Measurements from ENCODE around the gene TOR2A.
A peak's percentile ranks its signal among the peaks of the same experiment; 100 is the strongest.
"Not testable (repeated sequence)": the region's sequence is repeated elsewhere in the genome, so short reads cannot be mapped to it uniquely, and the experiment has no call there.

TOR2A gene

GRCh38 chr9:127768698-127769097 is 33.6 kb upstream of the TOR2A start:
- DNase-seq, result no peak

DNA sequence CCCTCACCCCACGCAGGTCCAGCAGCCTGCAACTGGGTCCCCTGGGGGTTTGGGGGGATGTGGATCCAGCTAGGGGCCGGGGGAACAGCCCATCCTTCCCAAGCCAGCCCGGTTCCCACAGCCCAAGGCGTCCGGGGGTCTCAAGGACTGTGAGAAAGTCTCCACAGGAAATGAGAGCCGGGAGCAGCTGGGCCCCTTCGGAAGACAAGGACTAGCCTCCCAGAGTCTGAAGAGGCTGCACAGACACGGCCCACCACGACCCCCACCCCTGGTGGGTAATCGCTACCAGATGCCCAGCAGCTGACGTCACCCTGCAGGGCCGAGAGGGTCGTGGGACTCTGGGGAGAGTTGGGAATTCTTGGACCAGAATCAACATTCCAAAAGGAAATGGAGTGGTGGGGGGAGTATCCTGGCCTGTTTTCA is 32.8 kb upstream of the TOR2A start:
- no peak for DNase-seq

- DNase-seq, result no peak
Measured at GRCh38 chr9:127767410-127767809, 32.3 kb upstream of the TOR2A start.

DNA sequence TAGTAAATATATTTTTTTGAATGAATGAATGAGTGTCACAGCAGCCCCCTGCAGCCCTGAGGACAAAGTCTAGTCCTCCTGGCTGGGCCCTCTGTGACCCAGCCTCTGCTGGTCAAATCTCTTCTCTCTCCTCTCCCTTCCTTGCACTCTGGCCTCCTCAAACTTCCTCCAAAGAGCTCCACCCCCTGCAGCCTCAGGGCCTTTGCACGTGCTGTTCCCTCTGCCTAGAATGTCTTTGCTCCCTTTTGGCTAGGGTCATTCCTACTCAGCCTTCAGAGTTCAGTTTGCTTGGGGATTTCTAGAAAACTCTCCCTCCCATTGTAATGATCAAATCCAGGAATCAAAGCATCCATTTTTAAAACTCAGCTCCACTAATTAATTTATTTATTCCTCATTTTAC is 30.3 kb upstream of the TOR2A start:
- DNase-seq, result no peak

DNA sequence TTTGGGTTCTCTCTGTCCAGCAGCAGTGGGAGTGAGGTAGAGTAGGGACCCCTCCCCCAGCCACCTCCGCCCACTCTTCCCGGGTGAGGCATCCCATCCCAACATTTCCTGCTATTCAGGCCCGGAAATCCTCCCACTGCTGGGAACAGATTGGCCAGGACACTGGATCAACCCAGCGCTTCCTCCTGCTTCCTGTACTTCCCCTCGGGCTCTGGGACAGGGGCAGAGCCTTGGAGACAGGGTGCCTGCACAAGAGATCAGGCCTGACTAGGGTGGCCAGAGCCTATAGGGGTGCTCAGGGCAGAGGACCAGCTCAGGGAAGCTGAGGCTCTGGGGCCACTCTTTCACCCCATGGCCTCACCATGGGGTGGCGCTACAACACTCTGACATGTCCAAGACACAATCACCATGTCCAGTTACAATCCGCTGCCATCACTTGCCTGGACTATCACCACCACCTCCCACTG is 28.9 kb upstream of the TOR2A start:
- no peak for DNase-seq

DNA sequence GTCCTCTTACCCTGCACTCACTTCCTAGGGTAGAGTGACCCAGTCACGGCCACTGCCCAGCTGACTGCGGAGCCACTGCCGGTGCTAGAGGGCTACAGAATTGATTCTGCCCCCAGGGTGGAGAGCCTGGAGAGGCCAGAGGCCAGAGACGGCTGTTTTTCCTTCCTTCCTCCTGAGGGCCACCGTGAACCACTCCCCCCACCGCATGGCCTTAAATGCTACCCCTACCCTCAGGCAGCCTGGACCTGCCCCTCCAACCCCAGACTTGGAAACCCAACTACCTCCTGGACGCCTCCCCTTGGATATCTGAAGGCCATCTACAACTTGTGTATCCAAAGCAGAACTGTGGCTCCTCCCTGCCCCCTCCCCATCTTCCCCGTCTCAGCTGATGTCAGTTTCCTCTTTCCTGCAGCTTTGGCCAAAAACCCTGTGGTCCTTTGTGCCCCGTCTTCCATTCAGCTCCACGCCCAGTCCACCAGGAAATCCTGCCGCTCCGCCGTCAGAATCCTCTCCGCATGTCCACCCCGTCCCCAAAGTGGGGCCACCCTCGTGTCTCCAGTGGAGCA is 27.1 kb upstream of the TOR2A start:
- no peak for DNase-seq

DNA sequence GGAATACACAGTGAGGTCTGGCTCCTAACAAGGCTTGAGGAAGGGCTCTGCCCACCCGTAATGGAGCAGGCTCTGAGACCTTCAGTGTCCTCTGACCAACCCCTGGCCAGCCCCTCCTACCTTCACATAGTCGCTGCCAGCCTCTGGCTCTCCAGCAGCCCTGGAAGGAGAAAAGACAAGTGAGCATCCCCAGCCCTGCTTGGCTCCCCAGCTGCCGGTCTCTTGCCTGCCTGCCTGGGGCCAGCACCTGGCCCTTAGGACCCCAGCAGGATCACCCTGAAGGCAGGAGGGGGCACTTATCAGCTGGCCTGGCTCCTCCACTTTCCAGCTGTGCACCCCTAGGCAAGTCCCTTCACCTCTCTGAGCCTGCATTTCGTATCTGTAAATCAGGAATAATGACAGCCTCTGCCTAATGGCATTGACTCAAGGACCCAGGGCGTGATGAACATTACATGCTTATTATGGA is 26.4 kb upstream of the TOR2A start:
- DNase-seq, result no peak

GRCh38 chr9:127761061-127761460 is 26.0 kb upstream of the TOR2A start:
- no peak for DNase-seq

GRCh38 chr9:127758843-127759242 is 23.7 kb upstream of the TOR2A start:
- no peak for DNase-seq

DNA sequence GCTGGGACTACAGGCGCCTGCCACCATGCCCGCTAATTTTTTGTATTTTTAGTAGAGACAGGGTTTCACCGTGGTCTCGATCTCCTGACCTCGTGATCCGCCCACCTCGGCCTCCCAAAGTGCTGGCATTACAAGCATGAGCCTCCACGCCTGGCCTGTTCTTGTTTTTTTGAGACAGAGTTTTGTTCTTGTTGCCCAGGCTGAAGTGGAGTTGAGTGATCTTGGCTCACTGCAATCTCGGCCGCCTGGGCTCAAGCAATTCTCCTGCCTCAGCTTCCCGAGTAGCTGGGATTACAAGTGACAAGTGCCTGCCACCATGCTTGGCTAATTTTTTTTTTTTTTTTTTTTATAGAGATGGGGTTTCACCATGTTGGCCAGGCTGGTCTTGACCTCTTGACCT is 21.7 kb upstream of the TOR2A start:
- DNase-seq, result not testable (repeated sequence)

GRCh38 chr9:127756233-127756632 is 21.1 kb upstream of the TOR2A start:
- no peak for DNase-seq

DNA sequence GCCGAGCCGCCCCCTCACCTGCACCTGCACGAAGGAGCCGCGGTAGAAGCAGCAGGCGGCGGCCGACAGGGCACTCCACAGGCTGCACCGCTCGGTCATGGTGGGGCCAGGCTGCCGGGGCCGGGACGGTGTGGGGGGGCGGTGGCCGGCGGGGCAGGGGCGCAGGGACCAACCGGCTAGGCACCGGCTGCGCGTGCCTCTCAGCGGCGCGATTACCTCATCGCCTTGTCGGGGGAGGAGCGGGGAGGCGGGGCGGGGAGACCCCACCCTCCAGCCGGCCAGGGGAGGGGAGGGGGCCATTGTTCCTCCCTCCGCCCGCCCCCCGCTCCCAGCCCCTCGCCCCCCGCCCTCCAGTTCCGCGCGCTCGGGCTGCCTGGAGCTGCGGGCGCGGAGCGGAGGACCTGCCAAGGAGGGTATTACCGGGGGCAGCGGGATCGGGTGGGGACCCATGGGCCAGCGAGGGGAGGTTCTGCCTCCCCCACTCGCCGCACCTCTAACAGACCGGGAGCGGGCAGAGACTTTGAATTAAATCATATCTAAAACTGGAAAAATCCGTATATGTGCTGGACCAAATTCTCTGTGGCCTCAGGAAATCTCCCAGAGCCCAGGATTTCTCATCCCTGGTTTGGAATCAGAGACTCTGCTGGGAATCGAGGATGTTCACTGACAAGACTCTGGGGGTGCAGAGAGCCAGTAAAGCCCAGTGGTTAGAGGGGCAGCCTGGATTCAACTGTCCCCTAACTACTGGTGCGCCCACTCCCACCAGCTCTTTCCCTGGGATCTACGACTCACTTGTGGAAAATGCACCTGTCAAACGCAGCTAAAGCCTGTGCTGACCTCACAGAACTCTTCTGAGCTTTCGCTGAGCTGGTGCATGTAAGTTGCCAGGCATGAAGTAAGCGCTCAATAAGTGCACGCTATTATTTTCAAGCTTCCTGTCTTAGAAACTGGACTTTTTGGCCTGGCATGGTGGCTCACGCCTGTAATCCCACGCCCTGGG is 20.3 kb upstream of the TOR2A start:
- peak; percentile 39 for DNase-seq

DNA sequence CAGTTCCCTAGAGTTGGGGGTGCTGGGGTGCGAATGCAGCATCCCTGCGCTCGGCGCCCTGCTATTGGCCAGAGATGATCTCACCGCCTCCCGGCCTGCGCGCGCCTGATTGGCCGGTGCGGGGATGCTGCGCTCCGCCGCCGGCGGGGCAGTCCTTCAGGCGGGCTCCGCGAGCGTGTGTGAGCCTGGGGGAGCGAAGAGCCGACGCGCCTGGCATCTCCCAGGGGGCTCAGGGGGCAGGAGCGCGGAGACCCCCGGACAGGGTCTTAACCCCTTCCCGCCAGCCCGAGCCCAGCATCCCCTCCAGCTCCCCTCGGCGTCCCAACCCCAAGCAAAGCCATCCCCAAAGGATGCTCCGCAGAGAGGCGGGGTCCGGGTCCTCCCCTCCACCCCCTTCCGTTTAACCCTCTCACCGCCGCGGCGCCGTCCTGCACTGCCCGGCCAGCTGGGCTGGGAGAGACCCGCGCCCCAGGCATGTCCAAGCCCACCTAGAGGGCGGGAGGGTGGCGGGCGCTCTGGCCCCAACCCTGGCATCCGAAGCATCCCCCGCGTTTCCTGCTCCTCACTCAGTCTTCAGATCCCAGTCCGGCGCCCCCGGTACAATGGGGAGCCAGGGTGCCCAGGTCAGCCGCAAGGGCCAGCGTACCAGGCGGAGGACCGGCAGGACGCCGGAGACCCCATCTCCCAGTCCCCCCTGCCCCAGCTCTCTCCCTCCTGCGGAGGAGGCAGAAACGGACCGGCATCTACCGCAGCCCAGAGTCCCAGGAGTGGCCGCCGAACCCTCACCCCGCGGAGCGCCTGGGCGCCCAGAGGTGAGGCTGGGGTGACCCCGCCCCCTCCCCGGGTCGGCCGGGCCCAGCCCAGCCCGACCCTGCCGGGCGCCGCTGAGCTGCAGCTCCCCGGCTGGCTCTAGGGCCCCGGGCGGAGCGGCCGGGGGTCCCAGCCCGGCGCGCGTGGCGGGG is 19.3 kb upstream of the TOR2A start:
- DNase-seq, result peak; percentile 30

DNA sequence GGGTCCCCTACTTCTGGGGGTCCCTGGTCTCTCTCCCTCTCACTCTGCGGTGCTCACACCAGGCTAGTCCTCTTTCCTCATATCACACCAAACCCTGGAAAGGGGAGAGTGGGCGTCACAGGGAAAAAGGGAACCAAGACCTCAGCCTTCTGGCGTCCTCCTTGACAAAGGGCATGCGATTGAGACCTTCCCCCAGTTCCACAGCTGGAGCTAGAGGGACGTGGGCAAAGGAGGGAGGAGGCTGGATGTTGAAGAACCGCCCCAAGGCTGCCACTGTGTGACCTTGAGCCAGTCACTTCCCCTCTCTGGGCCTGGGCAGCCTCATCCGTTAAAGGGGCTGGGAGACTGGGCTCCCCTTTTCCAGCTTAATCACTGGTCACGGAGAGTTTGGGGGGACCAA is 18.5 kb upstream of the TOR2A start:
- DNase-seq, result no peak

DNA sequence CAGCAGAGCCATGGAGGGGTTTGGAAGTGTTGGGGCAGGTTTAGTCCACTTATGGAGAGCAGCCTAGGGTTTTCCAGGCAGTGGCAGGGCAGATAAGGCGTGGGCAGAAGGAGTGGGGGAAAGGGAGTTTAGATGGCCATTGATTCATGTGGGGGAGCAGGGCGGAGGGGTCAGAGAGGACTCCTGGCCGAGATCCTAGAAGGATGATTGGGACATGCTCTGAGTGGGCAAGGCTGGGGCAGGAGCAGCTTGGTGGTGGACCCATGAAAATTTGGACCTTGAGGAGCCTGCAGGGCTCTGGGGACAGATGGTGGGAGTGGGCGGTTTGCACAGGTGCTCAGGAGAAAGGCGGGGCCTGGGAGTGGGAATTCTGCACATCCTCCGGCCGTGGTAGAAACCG is 18.1 kb upstream of the TOR2A start:
- DNase-seq, result no peak

DNA sequence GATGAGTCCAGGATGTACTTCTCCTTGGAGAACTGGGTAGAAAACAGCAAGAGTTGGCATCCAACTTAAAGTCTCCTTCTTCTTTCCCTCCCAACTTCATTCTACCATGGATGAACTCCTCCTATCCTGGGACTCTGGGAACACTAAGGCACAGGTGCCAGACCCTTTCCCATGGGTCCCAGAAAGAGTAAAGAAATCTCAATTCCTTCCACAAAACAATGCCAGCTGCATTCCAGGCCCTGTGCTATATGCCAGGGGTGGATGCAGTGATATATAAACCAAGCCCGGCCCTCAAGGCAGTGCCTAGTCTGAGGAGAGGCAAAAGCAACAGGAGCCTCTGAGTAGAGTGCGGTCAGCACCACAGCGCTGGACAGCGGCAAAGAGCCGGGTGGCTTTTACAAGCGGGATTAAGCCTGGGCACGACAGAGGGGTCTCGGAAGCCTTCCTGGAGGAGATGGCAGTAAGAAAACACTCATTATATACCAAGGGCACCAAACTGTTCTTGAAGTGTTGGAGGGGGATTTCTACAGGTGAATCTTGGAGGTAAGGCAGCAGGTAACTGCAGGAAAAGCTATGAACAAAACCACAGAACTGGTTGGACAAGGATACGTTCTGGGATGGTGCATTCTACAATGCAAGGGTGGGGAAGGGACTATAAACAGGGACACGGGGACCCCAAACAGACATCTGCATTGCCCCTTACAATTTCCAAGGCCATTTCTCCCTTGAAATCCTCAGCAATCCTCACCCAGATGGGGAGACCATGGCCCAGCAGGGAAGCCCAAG is 16.4 kb upstream of the TOR2A start:
- DNase-seq, result no peak

- no peak for DNase-seq
Measured at GRCh38 chr9:127749090-127749787, 14.1 kb upstream of the TOR2A start.

DNA sequence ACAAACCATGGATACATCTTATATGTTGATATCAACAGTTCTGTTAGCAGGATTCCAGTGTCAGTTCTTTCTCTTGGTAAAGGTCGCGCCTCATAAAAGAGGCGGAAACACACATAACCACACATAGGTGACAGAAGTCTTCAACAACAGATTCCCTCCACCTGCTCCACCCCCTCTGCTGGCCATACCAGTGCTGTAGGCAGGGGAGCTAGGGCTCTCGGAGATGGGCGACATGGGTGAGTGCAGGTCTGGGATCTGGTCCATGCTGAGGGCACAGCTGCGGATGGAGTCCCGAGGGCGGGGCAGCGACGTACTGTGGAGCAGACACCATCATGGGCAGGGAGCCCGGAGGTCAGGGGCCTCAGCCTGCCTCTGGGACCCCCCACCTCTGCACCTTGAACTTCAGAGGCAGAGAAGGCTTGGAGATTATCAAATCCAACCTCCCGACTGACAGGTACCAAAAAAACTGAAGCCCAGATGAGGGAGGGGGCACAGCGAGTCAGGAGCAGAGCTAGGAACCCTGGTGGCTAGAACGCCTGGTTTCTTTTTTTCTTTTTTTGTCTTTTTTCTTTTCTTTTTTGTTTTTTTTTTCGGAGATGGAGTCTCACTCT is 12.0 kb upstream of the TOR2A start:
- no peak for DNase-seq

DNA sequence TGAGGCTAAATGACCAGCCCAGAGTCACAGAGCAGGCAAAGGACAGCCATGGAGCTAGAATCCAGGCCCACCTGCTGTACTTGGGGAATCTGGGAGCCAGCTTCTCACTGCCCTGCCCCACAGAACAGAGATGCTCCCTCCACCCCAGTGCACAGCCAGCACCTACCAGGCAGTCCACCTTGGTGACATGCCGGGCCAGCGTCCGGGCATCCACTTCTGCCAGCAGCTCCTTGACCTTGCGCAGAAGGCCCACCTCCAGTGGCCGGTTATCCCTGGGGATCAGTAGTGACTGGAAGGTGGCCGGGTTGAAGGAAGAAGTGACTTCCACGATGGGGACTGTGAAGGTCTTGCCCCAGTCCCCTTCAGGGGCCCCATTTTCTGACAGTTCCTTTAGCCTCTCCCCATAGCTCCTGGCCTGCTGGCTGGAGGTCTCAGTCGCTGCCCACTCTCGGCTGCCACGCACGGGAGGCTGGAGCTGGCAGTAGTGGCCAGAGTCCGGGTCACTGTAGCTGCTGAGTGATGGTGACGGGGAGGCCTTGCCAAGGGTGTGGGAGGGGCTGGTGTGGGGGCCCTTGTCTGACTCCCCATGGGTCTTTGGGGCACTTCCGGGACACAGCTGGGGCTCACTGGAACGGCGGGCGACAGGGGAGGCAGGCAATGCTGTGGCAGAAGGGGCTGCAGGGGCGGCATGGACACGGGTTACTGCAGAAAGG is 9.5 kb upstream of the TOR2A start:
- DNase-seq, result no peak

DNA sequence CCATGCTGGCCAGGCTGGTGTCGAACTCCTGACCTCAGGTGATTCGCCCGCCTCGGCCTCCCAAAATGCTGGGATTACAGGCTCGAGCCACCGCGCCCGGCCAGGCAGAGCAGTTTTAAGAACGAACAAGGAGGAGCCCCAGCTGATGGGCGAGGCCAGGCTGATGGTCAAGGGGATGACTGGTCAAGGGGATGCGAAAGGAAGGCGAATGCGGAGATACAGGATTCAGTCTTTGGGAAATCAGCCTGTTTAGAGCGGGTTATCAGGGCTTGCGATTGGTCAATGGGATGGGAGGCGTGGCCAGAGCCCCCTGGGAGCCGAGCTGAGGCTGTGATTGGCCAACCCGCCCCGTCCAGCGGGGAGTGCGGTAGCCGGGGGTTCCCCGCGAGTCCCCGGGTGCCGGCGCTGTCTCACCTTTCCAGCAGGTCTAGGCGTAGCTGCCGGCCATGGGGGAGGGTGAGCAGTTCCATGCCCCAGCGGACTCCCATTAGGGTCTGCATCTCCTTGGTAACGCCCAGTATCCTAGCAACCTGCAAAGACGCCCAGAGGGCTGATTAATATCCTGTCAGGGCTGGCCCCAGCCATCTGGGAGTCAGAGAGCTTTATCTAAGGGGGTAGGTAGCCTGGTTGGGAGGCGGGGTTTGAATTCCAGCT is 7.5 kb upstream of the TOR2A start:
- DNase-seq, result peak; percentile 95

All from NCI-H146 (cell line).